ENCODE measurements around the gene PUM2. TPM values are rescaled to one million over a fixed set of nuclear protein-coding genes. Genes with fewer than 3 reads are reported as not detected.

The PUM2 gene
- total and polyA plus RNA-seq, 2 of the 13 experiments (the other 11 are each of a cell fraction or from before 2014, with no cell fraction given): 69.6 to 69.8 TPM

GRCh38 chr2:20212459-20212870, 138.2 kb downstream of the PUM2 start (continued):
- TF ChIP-seq ZBTB39 (CRISPR knock-in tag; IDR thresholded peaks at IDR 0.05) (0 out of 2 replicates have a peak, but pooled peaks have one; percentile 2), ZBTB34 (CRISPR knock-in tag; IDR thresholded peaks at IDR 0.05) (0 out of 2 replicates have a peak, but pooled peaks have one; percentile 18), ZNF337 (CRISPR knock-in tag; IDR thresholded peaks at IDR 0.05; ENCODE audit: borderline replicate concordance, low read depth) (no peak), ERF (CRISPR knock-in tag; IDR thresholded peaks at IDR 0.05) (no peak), ZNF547 (CRISPR knock-in tag; IDR thresholded peaks at IDR 0.05) (no peak), RXRA (CRISPR knock-in tag; IDR thresholded peaks at IDR 0.05) (no peak), ZNF597 (CRISPR knock-in tag; IDR thresholded peaks at IDR 0.05) (no peak), YEATS2 (CRISPR knock-in tag; IDR thresholded peaks at IDR 0.05; ENCODE audit: borderline replicate concordance) (no peak), THRA (CRISPR knock-in tag; IDR thresholded peaks at IDR 0.05; ENCODE audit: borderline replicate concordance) (no peak), RBM39 (IDR thresholded peaks at IDR 0.05; ENCODE audit: low read depth, low read length, poor library complexity, severe bottlenecking) (no peak), DNMT1 (CRISPR knock-in tag; IDR thresholded peaks at IDR 0.05) (0 out of 2 replicates have a peak, but pooled peaks have one; percentile 53), ZNF430 (CRISPR knock-in tag; IDR thresholded peaks at IDR 0.05) (peak; percentile 58; the same call in 1 of the 2 replicates), ZNF251 (CRISPR knock-in tag; IDR thresholded peaks at IDR 0.05) (no peak), ETV5 (CRISPR knock-in tag; IDR thresholded peaks at IDR 0.05; ENCODE audit: borderline replicate concordance) (no peak), ARID5B (CRISPR knock-in tag; IDR thresholded peaks at IDR 0.05) (no peak), BRD4 (CRISPR knock-in tag; IDR thresholded peaks at IDR 0.05) (0 out of 2 replicates have a peak, but pooled peaks have one; percentile 53), GMEB1 (CRISPR knock-in tag; IDR thresholded peaks at IDR 0.05; ENCODE audit: borderline replicate concordance) (no peak), ASH2L (IDR thresholded peaks at IDR 0.05; ENCODE audit: insufficient read length, low read depth, low read length) (no peak)
